HG03432 (cell line): ENCODE results near the gene KIF1B.
"Not testable (repeated sequence)": the region's sequence is repeated elsewhere in the genome, so short reads cannot be mapped to it uniquely, and the experiment has no call there.

Experiments
- ATAC-seq: cut with Tn5 transposase; IDR thresholded peaks from one replicate; pipeline ENCODE4 v1.9.1; 2021; ENCODE audit warnings: mild to moderate bottlenecking, moderate library complexity; ENCODE audit not compliant: unreplicated experiment

KIF1B gene

GRCh38 chr1:10322821-10323220 lies 112.5 kb downstream of the KIF1B start:
- no peak for ATAC-seq

- no peak for ATAC-seq
Observed at GRCh38 chr1:10324627-10325026, 114.3 kb downstream of the KIF1B start.

- ATAC-seq: no peak
Observed at GRCh38 chr1:10325521-10325920, 115.2 kb downstream of the KIF1B start.

GRCh38 chr1:10326251-10326650 lies 115.9 kb downstream of the KIF1B start:
- no peak for ATAC-seq

GRCh38 chr1:10328180-10328963 lies 118.0 kb downstream of the KIF1B start:
- no peak for ATAC-seq

GRCh38 chr1:10337436-10337835 lies 127.1 kb downstream of the KIF1B start:
- no peak for ATAC-seq

GRCh38 chr1:10338047-10338446 lies 127.7 kb downstream of the KIF1B start:
- ATAC-seq: no peak

GRCh38 chr1:10338611-10339010 lies 128.2 kb downstream of the KIF1B start:
- ATAC-seq: no peak

- ATAC-seq: no peak
Observed at GRCh38 chr1:10339036-10339567, 128.7 kb downstream of the KIF1B start.

- no peak for ATAC-seq
Observed at GRCh38 chr1:10339815-10340214, 129.4 kb downstream of the KIF1B start.

GRCh38 chr1:10340930-10341590 lies 130.7 kb downstream of the KIF1B start:
- ATAC-seq: no peak

GRCh38 chr1:10347109-10347508 lies 136.7 kb downstream of the KIF1B start:
- ATAC-seq: no peak

- ATAC-seq: no peak
Observed at GRCh38 chr1:10353282-10353681, 142.9 kb downstream of the KIF1B start.

GRCh38 chr1:10353693-10354092 lies 143.3 kb downstream of the KIF1B start:
- ATAC-seq: no peak

GRCh38 chr1:10360045-10360444 lies 149.7 kb downstream of the KIF1B start:
- ATAC-seq: no peak

- ATAC-seq: no peak
Observed at GRCh38 chr1:10361515-10361914, 151.1 kb downstream of the KIF1B start.

- ATAC-seq: no peak
Observed at GRCh38 chr1:10368194-10368593, 157.8 kb downstream of the KIF1B start.

GRCh38 chr1:10374442-10374860 lies 164.1 kb downstream of the KIF1B start:
- ATAC-seq: no peak

- not testable (repeated sequence) for ATAC-seq
Observed at GRCh38 chr1:10377365-10378029, 167.1 kb downstream of the KIF1B start.

- ATAC-seq: no peak
Observed at GRCh38 chr1:10378081-10378841, 167.9 kb downstream of the KIF1B start.

- ATAC-seq: no peak
Observed at GRCh38 chr1:10379101-10379620, 168.8 kb downstream of the KIF1B start.
